Measurements from ENCODE around the gene NDUFS7.

The NDUFS7 gene

DNA sequence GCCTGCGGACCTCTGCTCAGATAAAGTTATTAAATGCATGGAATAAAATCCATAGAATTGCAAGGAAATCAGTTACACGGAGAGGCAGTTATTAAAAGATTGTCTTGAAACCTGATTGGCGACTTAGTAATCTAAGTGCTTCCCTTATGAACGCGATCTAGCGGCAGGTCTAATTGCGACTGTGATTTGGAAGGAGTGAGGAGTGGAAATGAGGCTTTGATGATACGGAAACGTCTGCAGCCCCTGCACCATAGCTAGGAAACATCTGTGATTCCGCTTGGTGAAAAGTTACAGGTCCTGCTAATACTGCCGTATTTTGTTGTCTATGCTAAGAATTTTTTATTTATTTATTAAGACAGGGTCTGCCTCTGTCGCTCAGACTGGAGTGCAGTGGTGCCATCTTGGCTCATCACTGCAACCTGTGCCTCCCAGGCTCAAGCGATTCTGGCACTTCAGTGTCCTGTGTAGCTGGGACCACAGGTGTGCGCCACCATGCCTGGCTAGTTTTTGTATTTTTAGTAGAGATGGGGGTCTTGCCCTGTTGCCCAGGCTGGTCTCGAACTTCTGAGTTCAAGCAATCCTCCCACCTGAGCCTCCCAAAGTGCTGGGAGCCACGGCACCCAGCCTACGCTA, 887 bp downstream of the NDUFS7 start:
- no peak for DNase-seq (ENCODE audit: low read depth, low spot score)

GRCh38 chr19:1385816-1386215, 2.1 kb downstream of the NDUFS7 start:
- no peak for DNase-seq (ENCODE audit: low read depth, low spot score)

DNA sequence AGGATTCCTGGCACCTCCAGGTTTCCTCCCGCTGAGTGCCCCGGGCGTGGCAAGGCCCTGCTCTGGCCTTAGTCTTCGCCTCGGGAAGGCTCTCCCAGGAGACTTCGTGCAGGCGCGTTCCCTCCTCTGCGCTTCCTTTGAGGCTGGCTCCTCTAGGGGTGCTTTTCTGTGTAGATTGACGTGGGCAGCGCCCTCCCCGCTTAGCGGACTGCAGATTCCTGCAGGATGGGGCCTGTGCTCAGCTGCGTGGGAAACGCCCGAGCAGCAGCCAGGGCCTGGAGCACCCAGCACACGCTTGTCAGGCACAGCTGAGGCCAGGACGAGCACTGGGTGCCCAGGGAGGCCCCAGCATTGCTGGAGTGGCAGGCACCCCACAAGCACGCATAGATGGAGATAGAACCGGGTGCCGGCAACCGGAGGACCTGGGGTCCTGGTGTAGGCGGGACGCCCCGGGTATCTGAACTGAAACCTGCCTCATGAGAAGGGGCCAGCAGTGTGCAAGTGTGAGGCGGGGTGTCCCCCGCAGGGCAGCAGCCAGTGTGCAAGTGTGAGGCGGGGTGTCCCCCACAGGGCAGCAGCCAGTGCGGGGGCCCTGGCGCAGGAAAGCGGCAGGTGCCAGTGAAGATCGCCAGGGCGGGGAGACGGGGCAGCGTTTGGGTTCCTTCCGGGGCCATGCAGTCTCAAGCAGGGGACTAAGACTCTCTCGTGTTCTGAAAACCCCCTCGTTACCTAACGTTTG, 3.4 kb downstream of the NDUFS7 start:
- no peak for DNase-seq (ENCODE audit: low read depth, low spot score)

- DNase-seq (ENCODE audit: low read depth, low spot score), result no peak
Observed at GRCh38 chr19:1387684-1388636, 4.3 kb downstream of the NDUFS7 start.

GRCh38 chr19:1388637-1389026, 4.9 kb downstream of the NDUFS7 start:
- no peak for DNase-seq (ENCODE audit: low read depth, low spot score)

DNA sequence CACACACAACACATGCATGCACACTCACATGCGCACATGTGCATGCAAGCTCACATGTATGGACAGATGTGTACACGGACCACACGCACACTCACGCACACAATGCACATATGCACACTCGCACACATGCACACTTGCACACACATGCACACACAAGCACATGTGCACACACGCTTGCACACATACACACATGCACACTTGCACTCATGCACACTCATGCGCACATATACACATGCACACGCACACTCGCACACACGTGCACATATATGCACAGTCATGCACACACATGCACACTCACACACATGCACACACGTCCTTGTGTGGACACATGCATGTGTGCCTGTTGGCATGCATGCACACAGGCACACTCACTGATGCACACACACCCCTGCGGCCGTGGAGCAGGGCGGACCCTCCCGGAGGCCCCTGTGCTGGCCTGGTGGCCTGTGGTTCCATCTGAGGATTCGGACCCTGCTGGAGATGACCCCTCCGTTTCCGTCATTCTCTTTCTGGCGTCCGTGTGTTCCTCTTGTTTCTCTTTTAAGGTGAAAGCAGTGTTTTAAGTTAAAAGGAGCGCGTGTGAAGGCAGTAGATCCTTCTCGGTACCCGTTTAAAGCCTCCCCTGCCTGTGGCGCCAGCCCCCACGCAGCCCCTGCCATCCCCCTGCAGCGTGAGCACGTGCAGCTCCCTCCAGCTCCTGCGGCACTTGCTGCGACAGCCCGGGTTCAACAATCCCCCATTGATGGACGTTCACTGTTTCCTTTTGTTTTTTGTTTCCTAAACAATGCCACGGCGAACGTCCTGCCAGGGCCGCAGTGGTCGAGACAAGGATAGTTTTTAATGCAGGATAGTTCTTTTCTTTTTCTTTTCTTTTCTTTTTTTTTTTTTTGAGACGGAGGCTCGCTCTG, 5.6 kb downstream of the NDUFS7 start:
- no peak for DNase-seq (ENCODE audit: low read depth, low spot score)

GRCh38 chr19:1390890-1391423, 7.2 kb downstream of the NDUFS7 start:
- no peak for DNase-seq (ENCODE audit: low read depth, low spot score)

- DNase-seq (ENCODE audit: low read depth, low spot score), result no peak
Observed at GRCh38 chr19:1392407-1392806, 8.7 kb downstream of the NDUFS7 start.

DNA sequence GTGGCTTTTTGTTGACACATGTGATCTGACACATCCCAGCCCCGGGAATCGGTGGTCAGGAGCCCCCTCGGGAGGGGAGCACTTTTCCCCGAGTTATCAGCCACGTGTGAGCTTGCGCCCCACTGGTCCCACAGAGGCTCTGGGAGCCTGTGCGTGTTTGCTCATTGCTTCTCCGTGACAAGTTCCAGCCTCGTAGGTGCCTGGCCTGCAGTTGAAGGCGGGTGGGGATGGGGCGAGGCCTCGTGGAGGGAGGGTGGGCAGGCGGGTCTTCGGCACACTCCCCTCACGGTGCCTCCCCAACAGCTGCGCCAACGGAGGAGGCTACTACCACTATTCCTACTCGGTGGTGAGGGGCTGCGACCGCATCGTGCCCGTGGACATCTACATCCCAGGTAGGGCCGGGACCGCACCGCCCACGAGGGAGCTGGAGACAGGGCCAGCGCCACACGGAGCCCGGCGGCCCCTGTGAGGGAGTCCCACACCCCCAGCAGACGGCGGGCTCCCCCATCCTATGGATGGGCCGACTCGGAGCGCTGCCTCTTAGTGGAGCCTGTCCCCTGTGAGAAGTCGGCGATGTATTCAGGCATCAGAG, 9.3 kb downstream of the NDUFS7 start:
- no peak for DNase-seq (ENCODE audit: low read depth, low spot score)

GRCh38 chr19:1393841-1394240, 10.1 kb downstream of the NDUFS7 start:
- no peak for DNase-seq (ENCODE audit: low read depth, low spot score)

DNA sequence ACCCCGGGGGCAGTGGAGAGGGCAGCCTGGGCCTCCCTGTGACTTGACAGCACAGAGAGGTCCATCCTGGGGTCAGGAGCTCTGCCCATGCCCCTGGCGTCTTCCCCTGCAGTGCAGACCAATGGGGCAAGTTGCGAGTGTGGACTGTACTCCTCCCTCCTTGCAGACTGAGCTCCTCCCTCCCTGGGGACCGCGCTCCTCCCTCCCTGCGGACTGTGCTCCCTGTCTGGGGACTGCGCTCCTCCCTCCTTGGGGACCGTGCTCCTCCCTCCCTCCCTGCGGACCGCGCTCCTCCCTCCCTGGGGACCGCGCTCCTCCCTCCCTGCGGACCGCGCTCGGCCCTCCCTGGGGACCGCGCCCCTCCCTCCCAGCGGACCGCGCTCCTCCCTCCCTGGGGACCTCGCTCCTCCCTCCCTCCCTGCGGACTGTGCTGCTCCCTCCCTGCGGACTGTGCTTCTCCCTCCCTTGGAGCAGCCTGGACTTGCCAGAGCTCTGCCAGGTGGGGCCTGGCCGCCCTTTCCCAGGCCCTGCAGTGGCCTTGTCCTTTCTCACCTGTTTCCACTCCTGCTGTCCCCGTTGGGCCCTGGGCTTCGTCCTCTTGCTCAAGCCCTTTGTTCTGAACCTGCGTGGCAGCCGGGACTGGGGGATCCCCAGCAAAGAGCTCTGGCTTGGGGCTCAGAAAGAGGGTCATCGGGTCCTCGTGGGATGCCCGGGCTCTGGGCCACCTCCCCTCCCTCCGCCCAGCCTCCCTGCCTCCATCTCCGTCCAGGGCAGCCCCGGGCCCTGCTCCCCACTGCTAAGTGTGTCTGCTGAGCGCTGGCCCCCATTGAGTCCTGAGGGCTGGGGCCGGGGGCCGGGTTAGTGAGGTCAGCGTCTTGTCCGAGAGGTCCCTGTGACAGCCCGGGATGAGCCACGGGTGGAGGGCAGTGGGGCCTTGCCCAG, 10.8 kb downstream of the NDUFS7 start:
- DNase-seq (ENCODE audit: low read depth, low spot score), result peak; percentile 48

DNA sequence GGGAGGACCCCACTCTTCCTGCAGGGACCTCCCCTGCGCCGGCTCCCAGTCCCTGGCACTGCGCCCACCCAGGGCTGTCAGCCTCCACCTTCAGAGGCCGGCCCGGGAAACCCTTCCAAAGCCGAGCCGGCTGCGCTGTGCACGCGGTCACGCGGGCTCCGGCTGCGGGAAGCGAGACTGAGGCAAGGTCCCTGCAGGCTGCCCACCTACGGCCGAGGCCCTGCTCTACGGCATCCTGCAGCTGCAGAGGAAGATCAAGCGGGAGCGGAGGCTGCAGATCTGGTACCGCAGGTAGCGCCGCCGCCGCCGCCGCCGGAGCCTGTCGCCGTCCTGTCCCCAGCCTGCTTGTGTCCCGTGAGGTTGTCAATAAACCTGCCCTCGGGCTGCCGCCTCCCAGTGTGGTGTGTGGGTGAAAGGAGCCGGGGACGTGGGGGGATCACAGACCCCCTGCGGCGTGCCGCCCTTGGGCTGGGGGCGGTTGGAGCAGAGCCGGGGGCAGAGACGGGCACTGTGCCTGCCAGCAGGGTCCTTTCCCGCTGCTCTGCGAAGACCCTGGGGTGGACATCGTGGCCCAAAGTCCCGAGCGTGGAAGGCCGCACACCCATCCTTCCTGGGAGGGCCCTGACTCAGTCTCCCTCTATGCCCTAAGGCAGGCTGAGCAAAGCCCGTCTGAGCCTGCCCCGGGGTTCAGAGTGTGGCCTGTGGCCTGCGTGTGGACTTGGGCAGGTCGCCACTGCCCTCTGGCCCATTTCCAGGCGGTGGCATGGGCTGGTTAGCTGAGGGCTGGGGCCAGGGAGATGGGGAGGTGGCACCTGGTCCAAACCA, 11.7 kb downstream of the NDUFS7 start:
- no peak for DNase-seq (ENCODE audit: low read depth, low spot score)

- DNase-seq (ENCODE audit: low read depth, low spot score), result no peak
Observed at GRCh38 chr19:1396019-1396767, 12.5 kb downstream of the NDUFS7 start.

DNA sequence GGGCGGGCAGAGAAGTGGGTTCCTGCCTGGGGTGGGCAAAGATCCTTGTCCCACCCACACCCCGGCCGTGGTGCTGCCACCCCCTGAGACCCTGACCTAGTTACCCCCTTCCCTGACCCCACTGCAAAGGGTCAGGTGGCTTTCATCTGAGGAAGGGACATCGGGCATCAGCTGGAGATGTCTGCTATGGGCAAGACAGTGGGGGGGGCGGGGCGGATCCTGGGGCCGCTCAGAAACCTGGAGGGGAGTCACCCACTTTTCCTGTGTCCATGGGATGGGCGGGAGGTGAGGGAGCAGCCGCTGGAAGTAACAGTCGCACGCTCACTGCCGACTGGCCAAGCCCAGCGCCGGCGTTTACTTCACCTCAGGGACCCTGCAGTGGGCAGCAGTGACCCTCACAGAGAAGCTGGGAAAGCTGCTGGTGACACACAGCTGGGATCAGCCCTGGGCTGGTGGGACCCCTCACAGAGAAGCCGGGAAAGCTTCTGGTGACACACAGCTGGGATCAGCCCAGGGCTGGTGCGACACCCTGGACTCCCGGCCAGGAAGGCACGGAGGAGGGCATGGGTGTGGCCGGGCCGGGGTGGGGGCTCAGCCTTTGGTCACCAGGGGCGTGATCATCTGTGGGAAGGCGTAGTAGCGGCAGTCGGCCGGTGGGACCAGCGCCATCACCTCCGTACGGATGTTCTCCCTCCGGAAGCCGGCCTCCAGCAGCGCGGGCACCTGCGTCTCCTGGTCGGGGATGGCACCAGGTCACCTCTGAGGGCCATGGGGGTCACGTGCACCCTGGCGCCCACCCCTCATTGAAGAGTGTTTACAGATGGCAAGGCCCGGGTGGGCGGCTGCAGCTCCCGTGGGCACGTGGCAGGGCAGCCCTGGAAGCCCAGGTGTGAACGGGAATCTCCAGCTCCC, 13.3 kb downstream of the NDUFS7 start:
- DNase-seq (ENCODE audit: low read depth, low spot score), result no peak

GRCh38 chr19:1397838-1398237, 14.1 kb downstream of the NDUFS7 start:
- DNase-seq (ENCODE audit: low read depth, low spot score), result no peak

- DNase-seq (ENCODE audit: low read depth, low spot score), result no peak
Observed at GRCh38 chr19:1399079-1399478, 15.4 kb downstream of the NDUFS7 start.

- DNase-seq (ENCODE audit: low read depth, low spot score), result no peak
Observed at GRCh38 chr19:1399745-1400144, 16.0 kb downstream of the NDUFS7 start.

Data from astrocyte of the hippocampus (primary cell).